CD4-positive, alpha-beta T cell treated with Interleukin-2 at 100 ng/mL for 4 hours (primary cell): ENCODE data around the gene TMEM163.

Experiments used
- DNase-seq: peaks from one replicate; pipeline ENCODE4 v3.0.0-alpha.2; 2020; ENCODE audit warnings: low spot score

The TMEM163 gene

DNA sequence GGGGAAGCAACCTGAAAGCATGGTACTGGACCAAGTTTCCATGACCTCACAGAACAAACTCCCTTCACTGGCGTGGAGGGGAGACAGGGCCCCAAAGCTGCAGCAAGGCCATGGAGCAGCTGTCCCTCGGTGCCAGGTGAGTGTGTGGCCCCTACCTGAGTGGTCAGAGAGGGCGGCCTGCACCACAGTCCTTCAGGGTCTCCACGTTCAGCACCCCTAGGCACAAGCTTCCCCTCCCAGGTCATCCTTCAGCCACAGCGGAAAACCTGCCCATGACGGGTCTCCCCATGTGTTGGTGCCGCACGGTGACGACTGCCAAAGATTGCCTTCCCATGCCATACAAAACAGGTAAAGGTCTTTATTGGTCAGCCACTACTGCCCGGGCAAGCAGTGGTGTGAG, 263.4 kb downstream of the TMEM163 start:
- no peak for DNase-seq

DNA sequence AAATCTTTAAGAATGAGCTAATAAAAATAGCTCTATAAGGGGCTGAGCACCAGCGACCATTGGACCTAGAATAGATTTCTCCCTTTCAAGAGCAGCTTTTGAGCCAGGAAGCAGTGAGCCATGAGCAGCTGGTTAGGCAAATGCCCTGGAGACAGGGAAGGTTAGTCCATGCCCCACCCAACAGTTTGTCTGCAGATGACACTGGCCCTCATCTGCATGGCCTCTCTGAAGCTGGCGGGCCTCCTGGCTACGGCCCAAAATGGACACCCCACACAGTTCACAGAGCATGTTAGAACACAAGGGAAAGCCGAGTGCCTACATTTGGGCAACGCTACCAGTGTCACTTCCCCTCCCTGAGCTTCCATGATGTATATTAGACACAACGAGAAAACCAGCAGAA, 263.9 kb downstream of the TMEM163 start:
- DNase-seq, result no peak

DNA sequence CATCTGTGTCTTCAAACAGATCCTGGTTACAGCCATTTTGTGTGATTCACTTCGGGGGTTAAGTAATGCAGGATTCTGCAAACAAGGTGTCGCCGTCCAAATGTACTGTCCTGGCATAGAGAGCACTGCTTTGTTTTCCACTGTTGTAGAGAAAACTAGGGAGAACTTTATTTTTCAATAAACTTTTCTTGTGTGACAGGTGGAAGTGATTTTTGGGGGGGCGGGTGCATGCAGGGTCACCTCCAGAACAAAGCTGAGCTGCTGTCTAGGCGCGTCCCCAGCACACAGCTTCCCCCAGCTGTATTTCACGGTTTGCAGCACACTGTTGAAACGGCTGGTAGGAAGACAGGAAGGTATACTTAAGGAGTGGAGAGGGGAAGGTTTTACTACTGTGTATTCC, 264.4 kb downstream of the TMEM163 start:
- DNase-seq, result no peak

DNA sequence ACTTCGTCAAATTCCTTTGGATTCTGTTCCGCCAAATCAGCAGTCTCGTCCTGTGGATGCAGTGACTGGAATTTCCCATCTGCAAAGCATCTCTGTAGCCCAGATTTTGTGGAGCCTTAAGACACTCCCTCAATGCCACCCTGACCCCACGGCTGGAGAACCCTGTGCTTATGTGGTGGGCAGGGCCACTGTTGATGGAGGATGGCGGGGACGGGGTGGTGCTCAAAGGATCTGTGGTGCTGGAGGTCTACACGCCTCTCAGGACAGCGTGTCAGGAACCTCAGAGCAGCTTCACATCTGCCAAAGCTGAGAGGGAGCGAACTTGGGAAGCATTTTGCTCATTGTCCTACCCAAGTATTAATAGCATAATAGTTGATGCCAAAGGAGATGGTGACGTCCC, 264.8 kb downstream of the TMEM163 start:
- no peak for DNase-seq

DNA sequence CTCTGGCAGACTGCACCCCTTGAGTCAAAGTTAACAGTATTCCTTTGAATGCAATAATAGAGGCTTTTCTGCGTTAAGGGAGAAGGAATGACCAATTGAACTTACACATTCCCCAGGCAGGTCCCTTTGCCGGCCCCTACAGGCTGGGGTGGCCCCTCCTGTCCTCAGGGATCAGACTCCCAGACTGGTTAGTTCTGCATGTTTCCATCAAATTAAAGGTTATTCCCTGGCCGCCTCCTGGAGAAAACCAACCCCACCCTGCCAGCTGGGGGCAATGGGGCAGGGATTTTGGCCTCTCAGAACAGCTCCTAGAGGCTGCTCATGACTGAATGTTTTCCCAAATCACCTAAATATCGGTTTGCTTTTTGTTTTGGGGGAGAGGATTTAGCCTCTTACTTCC, 265.3 kb downstream of the TMEM163 start:
- DNase-seq, result no peak

DNA sequence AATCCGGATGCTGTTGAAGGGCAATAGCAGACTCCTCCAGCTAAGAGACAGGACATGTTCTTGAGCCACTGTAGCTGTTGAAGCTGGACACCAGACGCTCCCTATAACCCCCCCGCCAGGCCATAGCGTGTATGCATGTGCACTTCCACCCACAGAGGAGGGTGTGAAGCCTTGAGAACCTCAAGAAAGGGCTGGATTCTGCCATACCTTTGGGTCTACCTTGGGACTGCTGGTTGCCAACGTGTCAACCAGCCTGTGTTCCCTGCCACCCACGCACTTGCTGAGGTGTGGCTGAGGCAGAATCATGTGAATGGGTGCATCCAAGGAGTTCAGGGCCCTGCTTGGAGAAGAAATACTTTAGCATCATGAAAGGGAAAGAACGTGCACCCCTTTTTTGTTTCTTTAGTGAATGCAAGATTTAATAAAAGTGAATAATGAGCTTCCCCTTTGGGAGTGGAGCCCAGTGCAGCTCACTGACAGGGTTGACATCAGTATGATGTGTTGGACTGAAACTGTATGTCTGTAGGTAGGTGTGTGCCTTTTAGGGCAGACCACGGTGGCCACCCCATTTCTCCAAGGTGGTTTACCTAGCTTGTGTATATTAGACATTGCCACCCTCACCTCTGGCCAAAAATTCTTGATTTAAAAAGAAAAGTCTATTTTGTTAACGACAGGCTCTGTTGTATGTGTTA, 266.6 kb downstream of the TMEM163 start:
- DNase-seq, result no peak

DNA sequence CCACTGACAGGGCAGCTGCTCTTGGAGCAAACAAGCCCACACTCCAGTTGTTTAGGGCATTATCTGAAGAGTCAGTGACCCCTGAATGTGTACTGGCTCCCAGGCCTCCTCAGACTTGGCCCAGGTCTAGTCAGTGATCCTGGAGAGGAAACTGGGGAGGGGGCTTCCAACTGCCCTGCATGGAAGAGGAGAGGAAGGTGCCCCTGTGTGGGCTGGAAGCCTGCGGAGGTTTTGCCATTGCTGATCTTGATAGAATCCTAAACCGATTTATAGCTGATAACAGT, 267.5 kb downstream of the TMEM163 start:
- DNase-seq, result no peak

DNA sequence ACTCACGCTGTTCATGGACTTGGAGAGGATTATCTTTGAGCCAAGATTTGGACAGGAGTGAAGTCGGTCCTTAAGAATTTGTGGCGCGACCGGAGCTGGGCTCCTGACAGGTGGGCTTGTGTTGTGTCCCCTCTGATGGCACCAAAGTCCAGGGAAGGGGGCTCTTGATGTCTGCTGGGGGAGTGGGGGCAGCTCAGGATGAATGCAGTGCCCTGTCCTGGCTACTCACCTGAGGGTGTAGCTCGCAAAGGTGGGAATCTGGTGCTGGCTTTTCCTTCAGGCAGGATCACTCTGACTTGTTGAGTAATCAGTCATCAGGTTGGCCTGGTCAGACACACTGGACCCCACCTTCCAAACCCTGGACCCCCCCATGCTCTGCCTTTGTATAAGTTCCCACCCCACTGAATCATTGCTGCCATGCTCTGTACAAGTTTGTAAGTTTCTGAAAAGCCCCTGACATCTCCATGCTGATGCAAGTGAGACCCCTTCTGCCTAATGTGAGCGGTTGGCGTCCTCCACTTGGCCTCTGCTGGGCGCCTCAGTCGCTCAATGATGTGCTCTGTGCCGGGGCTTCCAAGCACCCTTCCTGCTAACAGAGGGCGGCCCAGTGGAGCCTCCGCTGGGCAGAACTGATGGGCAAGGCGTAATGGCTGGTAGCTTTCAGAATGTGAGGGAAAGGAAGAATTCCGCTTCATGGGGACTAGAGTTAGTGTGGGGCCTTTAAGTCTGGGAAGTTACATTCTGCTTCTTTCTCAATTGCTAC, 268.9 kb downstream of the TMEM163 start:
- no peak for DNase-seq

DNA sequence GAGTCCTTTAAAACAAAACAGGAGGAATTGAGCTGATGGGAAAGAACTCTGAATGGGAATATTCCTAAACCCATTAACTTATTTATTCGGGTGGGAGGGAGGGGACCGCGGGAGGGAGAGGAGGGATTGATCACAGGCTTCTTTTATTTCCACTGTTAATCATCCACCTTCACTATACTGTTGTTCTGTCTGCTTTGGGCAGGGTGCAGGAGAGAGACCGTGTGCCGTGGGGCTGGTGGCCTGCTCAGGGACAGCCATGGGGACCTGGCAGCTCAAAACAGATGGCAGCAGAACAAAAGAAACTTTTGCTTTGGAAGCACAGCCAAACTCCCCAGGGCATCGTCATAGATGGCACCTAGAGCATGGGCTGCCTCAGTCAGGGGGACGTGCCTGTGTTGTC, 269.6 kb downstream of the TMEM163 start:
- no peak for DNase-seq

DNA sequence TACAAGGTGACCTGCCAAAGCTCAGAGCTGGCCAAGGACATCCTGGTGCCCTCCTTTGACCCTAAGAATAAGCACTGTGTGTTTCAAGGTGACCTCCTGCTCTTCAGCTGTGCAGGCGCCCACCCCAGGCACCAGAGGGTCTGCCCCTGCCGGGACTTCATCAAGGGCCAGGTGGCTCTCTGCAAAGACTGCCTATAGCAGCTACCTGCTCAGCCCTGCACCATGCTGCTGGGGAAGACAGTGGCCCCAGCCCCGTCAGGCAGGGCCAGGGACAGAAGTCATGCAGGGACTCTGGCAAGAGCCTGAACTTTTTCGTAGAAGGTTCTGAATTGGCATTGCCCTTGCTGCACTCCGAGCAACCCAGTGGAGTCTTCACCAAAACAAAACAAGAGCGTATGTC, 270.1 kb downstream of the TMEM163 start:
- no peak for DNase-seq

DNA sequence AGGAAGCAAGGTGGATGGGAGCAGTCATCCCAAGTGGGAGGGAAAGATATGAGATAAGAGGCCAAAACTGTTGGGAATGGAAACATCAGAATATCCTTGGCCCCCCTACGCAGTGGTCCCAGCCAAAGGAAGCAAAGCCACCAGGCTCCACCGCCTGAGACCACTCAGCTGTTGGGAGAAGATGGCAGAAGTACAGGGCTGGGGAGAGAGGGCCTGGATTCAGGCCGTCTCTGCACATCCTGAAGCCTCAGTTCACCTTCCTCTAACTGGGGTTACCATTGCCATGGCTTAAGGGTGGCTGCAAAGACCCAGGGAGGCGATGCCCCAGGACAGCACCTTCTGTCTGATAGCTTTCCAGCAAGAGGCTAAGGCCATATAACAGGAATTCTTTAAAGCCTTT, 271.1 kb downstream of the TMEM163 start:
- no peak for DNase-seq

DNA sequence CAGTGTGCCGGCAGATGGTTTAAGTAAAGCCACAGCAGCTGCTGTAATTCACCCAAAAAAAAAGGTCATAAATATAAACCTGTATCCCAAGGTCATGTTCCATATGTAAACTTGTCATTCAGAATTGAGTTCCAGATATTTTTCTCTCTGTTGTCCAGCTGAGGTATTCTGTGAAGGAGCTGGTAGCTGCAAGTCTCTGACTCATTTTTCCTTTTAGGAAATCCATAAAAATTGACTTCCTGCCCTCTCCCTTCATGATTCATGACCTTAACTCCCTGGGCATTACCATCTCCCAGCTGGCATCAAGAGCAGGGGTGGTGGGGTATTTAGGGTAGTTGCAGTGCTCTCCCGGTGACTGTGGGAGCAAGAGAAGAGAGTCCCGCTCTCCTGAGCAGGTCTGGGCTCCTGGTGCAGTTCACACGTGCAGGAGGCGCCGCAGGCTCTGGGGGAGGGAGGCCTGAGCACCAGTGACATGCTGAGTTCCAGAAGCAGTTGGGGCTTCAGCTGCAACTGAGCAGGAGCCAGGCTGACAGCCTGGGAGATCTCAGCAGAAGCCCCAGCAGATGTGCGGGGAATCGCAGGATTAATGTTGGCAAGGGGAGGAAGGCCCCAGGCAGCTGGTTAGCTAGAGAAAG, 272.3 kb downstream of the TMEM163 start:
- DNase-seq, result no peak

DNA sequence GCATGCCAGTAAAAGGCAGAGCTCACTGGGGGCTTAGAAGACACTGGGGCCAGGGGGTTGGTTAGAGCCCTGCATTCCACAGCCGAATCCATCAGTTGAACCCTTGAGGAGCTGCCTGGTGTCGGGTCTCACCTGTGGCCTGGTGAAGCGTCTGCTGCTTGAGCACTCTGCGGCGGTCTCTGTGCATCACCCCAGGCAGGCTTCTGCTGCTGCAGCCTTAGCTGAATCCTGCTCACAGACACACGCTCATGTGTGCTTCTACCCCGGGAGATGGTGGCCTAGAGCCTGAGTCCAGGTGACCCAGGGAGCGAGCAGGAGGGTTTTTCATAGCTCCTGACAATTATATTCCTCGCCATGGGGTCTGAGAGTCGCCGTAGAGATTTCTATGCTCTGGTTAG, 272.8 kb downstream of the TMEM163 start:
- DNase-seq, result no peak

DNA sequence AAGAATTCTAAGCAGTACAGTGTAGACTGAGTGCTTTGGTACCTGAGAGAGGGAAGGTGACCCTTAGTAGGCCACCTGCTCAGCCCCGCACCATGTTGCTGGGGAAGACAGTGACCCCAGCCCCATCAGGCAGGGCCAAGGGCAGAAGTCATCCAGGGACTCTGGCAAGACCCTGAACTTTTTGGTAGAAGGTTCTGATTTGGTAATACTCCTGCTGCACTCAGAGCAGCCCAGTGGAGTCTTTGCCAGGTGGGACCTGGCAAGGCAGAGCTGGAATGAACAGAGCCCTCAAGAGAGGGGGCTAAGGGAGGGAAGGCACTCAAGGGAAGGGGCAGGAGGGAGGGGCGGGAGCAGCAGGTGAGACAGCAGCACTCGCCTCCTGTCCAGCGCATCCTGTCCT, 273.7 kb downstream of the TMEM163 start:
- no peak for DNase-seq

DNA sequence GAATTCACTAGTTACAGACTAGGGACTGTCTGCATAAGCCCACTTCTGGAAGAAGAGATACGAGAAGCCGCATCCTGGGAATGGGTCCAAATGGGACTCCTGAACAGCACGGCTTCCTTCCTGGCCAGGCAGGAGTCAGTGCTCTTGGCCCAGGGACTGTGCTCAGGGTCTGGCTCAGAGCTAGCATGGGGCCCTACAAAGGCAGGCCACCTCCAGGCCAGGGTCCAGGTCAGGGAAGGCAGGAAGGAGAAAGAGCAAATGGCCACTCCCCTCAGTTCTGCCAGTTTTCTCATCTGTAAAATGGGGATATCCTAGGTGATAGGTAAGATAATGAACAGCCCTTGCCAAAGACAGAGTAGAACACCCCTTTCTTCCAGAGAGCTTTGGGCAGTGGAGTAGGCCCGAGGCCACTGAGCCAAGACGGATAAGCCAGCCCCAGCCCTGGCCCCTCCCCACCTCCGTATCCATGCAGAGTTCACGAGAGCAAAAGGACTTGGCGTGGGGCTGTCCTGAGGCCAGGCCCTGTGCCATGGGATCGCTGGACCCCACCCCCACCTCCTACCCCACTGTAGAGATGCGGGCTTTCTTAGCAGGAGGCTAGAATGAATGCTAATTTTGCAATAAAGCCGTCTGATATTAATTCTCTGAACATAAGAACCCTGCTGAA, 274.9 kb downstream of the TMEM163 start:
- no peak for DNase-seq

DNA sequence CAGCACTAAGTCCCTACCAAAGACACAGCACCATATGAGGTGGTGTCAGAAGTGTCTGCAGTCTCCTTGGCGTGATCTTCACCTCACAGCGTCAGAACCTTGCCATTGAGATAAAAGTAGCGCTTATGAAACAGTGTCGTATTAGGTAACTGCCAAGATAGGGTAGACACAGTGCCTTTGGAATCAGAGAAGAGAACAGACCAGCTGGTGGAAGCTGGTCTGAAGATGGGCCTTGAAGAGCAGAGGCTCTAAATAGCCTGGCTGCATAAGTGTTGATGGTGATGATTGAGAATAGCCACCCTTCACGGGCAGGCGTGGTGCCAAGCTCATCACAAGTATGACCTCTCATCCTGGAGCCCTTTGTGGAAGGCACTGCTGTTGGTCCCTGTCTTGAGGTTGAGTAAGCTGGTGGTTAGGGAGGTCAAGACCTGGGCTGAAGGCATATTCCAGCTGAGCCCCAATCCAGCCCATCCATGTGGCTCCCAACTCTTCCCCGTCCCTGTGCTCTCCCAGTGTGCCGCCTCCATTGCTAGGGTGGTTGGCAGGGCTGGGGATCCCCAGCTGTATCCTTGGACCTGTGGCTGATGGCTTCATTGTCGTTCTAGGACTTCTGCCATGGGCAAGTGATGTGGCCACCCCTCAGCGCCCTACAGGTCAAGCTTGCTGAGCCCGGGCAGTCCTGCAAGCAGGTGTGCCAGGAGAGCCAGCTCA, 277.5 kb downstream of the TMEM163 start:
- DNase-seq, result no peak

DNA sequence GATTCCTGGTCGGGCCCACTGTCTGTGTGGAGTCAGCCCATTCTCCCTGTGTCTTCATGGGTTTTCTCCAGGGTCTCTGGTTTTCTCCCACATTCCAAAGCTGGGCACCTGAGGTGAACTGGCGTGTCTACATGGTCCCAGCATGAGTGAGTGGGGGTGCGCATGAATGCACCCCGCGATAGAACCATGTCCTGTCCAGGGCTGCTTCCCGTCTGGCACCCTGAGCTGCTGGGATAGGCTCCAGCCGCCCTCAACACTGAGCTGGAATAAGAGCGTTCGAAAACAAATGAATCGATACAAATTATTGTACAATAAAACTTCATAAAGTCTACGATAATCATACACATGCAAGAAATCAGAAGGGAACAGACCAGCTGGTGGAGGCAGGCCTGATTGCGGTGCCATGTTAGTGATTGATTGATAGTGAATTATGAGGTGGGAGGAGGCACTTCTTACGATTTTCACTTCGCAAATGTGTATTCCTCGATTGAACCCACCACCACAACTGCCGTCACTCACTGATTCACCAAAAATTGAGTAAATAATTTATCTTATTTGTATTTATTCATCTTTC, 278.4 kb downstream of the TMEM163 start:
- DNase-seq, result no peak

DNA sequence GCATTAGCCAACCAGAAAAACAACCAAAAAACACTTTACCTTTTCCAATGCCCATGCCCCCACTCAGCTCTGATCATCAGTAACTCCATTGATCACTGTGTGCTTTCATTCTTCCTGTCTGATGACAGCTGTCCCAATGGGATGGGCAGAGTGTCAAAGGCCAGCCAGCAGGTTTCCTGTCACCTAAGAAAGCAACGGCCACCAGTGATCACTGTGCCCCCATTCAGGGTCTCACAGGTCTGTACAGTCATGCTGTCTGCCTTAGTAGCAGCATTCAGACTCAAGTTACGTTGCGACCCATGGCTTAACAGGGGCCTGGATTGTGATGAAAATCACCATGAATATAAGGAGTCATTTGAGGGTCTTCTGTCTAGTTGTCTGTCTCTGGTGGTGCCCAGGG, 280.4 kb downstream of the TMEM163 start:
- DNase-seq, result no peak

DNA sequence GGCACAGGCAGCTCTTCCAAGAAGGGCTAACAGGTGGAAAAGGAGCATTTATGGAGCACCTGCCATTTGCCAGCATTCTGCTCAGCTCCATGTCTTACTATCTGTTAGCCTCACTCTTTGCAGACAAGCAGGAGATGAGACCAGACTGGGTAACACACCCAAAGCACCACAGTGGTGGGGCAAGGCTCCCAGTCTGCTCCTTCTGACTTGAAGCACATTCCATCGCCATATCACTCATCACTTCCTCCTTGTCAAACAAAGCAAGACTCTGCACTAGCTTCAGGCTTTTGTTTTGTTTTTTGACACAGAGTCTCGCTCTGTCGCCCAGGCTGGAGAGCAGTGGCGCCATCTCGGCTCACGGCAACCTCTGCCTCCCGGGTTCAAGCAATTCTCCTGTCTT, 282.1 kb downstream of the TMEM163 start:
- no peak for DNase-seq

DNA sequence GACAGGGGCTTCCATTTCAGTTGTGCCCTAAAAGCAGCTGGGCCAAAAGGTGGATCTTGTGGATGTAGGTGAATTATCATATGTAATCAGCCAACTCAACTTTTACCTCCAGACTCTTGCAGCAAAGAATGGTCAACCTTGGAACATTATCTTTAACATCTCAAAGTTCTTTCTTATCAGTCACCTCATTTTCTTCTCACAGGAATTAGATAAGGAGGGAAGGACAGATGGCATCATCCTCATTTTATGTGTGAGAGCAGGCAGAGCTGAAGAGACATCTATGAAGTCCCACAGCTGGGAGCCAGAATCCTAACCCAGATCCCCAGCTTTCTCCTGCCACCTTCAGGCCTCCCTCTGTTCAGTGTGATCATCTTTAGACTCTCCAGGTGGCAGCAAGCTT, 282.9 kb downstream of the TMEM163 start:
- no peak for DNase-seq

DNA sequence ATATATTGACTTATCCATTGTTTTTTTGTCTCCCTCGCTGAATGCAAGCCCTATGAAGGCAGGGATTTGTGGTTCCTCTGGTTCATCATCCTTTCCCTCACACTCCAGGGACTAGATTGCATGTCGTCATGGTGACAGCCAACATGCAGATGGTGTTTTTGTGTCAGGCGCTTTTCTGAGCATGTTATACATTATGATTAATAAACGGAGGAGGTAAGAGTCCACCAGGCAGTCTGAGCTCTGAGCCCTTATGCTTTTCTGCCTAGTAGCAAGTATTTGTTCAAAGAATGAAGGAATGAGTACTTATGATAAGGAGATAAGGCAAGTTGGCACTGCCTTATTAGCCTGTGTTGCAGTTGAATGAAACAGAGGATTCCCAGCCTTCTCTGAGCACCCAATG, 283.3 kb downstream of the TMEM163 start:
- no peak for DNase-seq

DNA sequence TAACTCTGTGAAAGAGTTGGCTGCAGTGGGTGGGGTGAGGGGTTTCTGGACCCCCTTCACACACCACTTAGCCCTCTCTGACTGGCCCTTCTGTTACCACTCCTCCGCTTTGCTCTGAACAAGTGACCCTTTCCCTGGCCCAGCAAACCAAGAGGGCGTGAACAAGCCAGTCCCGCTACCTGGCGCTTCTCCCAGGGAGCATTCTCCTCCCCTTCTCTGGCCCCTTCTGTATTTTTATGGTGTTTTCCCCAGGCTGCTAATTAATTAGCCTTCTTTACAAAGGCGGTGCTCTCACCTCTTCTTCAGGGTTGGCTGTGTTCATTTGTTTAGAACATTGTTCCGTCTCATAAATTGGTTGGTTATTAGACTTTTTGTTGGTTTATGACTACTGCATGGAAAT, 284.8 kb downstream of the TMEM163 start:
- DNase-seq, result no peak
